AG08396 (cell line): ENCODE results near the gene PIEZO2.

Experiments
- DNase-seq: peaks from one replicate; pipeline ENCODE4 v3.0.0; 2012; ENCODE audit warnings: low spot score, mixed read lengths

Gene PIEZO2

DNA sequence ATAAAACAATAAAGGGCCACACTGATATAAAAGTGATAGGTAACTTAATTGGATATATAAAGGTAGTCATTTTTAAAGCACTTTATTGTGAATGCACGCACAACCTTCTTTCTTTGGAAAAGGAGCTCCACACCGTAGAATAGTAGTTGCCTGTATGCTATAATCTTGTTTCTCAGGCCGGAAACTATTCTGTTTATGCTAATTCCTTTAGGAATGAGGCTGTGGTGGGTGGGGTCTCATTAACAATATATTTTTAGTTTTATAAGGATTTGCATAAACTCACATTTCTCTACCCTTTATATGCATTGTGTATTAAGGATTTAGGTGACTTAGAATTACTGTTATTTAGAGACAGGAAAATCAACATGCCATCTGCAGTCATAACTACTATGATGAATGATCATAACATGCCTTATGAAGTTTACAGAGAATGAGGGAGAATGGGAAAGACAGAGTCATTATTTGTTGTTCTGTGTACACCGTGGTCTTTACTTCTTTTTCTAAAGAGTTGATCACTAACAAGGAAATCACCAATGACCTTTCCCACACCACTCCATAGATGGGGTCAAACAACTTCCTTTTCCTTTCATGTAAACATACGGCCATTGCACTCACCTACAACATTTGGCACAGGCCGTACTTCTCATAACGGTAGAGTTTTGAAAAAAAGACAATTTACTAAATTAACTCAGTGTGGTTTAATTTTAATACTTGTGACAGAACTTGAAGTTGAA is 84.5 kb downstream of the PIEZO2 start:
- no peak for DNase-seq

DNA sequence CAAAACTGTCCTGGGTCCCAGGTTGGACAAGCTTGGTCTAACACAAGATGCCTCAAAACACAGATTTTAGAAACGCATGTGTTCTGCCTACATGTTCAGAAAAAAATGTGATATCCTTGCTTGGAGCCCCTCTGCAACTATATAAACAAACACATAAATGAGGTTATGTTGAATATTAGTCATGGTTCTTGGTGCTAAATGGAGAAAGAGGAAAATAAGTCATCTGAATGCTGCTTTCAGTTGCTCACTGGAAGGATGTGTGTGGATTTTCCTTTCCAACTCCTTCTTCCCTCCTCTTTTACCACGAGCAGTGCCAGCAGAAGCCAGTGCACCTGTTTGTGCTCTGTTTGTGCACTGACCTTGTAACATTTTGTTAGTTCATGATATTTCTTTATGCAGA is 85.3 kb downstream of the PIEZO2 start:
- DNase-seq, result no peak

DNA sequence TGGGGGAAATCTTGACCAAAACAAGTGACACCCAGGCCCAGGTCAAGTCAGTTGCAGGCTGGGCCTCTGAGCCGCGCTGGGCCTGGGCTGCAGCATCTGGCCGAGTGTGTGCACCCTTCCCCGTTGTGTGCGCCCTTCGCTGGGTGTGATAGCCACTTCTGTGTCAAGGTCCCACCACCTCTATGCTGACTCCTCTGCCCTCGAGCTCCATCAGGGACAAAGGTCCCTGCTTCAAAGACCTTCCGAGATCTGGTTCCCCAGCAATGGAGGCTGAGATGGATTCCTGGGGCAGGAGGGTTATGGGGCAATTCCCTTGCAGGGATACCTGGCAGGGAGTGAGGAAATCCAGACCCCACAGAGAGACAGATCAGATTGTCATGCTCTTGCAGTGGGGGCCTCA is 93.6 kb downstream of the PIEZO2 start:
- no peak for DNase-seq

DNA sequence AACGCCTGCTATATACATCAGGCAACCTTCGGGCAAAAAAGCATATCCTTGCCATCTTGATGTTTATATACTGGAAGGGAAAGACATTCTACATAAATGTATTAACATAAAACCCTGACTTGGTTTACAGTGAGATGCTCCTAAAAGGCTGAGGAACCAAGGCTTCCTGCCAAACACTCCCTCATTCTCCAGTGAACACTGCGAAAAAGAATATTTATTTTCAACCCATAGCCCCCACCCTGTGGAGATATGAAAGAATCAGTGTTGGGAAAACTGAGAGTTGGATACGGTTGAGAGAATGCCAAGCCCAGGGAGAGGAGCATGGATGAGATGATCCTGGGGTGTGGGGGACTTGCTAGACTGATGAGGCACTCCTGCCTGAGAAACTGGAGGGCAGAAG is 94.9 kb downstream of the PIEZO2 start:
- DNase-seq, result no peak

DNA sequence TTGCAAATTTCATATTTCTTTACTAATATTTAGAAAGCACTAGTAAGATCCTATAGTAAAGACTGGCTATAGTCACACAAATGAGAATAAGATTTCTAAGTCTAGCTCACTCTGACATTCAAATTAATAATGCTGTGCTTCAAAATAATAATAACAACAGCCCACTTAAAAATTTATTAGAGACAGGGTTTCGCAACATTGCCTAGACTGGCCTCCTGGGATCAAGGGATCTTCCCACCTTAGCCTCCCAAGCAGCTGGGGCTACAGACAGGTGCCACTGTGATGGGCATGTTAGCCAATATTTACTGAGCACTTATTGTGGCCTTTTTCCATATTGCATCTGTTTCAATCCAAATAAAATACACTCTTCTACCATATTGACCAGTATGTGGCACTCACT is 96.1 kb downstream of the PIEZO2 start:
- no peak for DNase-seq

DNA sequence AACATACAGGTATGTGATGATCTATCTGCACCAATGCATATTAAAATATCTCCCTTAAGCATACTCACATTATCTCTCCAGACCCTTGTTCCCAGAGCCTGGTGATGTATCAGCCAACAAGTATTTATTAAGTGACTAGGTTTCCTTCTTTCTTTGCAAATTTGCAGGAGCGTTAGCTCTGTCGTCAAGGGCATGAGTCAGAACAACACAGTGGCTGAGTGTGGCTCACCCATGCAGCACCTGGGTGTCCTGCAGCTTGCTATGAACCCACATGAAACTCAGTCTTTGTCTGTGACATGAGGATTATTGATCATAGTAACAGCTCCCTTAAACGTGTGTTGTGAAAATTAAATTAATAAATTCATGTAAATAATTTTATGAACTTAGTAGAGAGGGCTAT is 96.6 kb downstream of the PIEZO2 start:
- no peak for DNase-seq

DNA sequence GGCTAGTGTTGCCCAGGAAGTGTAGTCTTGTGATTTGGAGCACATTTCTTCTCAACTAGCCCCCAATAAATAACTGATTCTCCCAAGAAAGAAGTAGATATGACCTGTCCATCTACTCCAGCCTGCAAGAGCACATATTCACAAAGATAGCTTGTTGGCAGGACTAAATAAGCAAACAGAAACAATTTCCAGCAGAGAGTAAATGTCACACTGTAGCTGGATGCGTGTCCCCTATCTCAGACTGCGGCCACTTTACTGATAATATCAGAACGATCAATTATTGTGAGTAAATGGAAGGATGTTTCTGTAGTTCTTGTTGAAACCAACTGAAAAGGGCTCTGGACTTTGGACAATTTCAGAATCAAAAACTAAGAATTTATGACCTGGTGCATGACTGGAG is 97.9 kb downstream of the PIEZO2 start:
- no peak for DNase-seq

DNA sequence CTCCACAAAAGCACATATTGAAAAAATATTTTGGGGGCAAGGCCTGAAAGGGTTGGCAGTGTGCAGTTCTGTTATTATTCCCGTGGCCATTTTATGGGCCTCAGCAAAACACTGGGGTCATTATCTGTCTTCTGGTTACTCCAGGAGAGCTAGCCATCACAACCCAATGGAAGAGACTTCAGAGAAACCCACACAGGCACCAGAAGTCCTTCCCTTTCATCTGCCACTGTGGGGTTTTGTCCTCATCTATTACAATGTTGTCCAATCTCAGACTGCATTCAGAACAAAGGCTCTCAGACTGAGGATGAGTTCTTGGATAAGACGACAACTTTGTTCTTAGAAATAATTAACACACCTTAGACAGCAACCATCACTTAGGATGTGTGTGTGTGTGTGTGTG is 98.4 kb downstream of the PIEZO2 start:
- no peak for DNase-seq

DNA sequence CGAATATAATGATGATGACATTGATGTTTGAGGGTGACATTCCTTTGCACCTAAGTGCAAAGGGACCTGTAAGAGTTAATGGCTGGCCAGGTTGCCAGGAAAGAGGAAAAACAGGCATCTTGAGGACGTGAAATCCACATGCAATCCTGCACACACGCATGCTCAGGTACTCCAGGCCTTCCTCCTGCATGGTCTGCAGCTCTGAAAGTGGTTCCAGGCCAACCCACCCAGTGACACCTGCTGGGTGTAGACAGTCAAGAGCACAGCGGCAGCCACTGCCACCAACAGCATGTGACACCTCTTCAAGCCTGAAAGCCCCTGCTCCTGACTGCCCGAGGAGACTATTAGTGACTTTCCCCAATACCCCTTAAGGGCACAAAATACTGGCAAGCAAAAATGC is 101.6 kb downstream of the PIEZO2 start:
- no peak for DNase-seq

DNA sequence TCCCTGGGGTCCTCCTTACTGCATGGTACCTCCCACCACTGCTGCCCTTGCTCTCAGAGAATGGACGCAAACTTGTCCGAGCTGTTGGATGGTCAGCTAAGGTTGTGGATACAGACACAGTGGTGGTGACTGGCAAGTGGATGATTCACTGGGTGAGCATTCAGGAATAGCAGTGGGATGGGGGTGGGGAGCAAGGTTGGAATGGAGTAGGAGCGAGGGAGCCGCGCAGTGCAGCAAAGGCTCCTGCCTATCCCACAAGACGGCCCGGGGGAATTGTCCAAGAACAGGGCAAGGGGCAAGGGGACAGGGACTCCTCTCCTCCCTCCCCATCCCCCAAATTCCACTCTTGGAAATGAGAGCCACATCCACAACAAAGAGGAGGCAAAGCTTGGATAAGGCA is 102.2 kb downstream of the PIEZO2 start:
- DNase-seq, result no peak

DNA sequence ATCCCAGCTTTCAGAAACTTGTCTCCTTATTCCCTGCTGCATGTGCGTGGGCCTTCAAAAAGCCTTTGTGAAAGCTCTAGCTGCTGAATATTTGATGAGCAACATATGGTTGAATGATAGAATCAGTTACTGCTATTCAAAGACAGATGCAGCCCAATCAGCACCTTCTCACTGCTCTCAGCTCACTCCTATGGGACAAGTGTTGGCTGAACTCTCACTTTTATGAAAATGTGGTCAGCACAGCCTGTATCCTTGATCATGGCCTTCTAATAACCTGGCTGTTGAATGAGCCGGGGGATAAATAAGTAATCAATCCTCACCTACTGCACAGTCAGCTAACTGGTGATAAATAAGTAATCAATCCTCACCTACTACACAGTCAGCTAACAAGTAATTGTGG is 103.2 kb downstream of the PIEZO2 start:
- DNase-seq, result no peak

DNA sequence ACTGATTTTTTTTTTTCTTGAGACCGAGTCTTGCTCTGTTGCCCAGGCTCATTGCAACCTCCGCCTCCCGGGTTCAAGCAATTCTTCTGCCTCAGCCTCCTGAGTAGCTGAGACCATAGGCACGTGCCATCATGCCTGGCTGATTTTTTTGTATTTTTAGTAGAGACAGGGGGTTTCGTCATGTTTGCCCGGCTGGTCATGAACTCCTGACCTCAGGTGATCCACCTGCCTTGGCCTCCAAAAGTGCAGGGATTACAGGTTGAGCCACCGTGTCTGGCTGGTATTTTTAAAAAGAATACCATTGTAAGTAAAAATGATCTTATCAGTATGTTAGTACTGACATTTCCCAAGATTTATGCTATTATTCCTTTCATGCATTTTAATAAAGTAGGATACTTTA is 105.7 kb downstream of the PIEZO2 start:
- no peak for DNase-seq

DNA sequence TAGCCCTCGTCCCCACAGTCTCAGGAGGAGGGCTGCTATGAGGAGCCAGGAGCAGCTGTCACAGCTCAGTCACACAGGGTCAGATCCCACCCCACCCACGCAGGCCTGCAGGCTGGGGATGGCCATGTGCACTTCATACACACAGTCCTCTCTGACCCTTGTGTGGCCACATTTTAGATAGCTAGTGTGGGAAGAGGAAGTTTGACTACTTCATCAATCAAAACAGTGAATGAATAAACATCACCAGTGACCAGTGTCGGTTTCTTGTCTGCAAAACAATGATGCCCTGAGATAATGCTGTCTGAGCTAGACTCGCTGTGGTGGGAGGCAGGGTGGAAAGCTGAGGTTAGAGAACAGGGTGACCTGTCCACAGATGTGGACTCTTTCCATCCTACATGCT is 107.1 kb downstream of the PIEZO2 start:
- no peak for DNase-seq

DNA sequence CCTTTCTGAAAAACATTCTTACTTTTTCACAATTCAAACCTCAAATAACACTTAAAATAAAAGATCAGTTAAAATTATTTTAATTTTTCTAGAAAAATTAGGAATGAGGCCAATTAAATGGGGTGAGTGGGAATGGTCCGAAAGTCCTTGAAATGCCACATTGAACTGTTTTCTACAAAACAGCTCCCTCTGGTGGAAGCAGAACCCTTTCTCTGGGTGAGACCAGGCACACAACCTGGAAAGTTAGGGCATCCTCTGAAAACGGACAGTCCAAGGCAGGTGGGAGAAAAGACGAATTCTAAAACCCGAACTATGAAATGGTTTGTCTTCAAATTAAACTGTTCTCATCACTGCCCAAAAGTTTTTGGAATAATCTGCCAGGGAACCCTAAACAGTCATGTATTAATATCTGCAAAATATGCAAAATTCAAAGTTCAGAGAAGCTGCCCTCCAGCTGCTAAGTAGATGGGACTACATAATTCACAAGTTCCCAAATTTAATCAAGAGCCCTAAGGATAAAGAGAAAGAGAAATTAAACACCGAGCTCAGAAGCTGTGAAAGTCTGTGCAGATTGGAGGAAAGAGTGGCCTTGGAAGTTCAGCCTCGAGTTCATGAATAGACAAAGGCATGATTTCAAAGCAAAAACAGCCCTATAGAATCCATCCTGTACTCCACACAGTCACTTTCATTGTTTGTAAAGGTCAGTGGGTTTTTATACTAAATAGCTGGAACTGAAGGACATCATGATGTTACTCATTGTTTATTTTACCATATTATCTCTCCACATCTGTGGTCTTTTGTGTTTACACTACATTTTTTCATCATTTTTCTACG is 108.3 kb downstream of the PIEZO2 start:
- peak; percentile 65 for DNase-seq

DNA sequence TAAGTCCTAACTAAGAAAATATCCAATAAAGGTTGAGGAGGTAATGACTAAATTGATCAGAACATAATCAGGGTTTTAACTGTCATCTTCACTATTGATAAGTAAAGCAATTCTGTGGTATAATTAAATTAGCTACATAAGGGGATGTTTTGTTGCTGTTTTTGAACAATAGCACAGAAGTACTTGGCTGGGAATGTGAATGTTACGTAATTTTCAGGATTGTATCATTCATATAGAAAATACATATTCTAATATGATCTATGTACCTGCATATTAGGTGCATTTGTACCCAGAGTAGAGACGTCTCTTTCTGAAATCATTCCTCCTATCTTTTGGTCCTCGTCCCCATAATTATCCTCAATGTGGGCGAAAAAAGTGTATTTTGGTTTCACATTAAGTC is 109.0 kb downstream of the PIEZO2 start:
- DNase-seq, result no peak

DNA sequence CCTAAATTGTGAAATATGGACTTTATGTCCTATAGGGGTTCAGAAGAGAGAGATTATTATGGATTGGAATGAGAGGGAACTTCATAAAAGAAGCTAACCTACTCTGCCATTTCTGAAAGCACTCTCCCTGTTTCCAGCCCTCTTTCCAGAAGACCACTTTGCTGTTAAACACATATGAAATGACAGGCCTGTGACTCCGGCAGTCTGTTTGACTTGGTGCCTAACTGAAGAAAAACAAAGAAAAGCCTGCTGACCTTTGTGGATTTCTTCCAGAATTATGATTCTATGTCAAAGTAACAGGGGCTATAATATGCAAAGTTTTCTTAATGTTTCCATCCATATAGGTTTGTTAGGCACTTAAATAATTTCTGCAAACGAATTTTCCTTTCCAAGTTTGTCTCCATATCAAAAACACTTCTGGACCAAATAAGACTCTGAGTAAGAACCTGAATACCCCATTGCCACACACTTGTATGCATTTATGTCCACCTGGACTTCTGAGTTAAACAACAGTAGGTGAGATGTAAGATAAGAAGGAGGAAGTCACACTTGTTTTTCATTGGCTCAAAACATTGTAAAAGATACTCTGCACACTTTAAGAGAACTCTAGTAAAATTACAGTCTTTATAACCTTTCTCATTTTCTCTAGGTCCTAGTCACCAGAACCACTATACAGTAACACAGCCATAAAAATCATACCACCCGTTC is 111.7 kb downstream of the PIEZO2 start:
- DNase-seq, result no peak

DNA sequence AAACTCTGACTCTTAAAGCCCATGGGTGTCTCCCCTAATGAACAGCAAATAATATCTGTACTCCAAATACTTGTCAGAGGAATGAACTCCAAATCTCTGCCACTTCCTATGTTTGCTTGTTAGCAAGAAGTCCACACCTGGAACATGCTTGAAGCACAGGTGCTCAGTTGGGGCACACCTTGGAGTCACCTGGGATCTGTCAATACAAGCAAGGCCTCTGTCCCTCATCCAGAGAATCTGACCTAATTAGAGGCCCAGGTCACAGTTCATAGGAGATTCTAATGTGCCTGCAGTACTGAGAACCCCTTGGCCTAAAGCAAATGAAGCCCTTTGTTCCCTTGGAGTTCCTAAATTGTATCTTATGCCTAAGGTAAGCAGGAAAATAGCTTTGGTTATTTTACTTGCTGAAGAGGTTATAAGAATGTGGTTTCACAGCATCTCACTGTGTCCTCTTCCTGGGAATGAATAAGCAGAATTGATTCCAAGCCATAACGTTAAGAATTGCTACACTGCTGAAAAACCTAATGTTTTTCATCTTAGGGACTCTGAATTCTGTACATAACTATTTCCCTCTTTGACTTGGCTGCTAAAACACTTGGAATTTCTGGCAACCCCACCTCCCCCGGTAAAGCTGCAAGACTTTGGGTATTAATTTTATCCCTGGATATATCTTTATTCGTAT is 113.4 kb downstream of the PIEZO2 start:
- DNase-seq, result no peak

DNA sequence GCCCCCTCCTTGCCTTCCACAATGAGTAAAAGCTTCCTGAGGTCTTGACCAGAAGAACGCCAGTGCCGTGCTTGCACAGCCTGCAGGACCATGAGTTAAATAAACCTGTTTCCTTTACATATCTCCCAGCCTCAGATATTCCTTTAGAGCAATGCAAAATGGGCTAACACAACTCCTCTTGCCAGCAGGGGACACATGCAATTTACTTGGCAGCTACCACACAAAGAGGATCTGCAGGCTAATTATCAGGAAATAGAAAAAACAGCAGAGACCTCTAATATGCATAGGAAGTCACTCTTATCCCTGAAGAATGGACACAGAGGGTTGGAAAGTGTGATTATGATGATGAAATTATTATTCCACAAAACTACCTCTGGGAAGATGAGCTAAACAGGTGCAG is 114.0 kb downstream of the PIEZO2 start:
- DNase-seq, result no peak

DNA sequence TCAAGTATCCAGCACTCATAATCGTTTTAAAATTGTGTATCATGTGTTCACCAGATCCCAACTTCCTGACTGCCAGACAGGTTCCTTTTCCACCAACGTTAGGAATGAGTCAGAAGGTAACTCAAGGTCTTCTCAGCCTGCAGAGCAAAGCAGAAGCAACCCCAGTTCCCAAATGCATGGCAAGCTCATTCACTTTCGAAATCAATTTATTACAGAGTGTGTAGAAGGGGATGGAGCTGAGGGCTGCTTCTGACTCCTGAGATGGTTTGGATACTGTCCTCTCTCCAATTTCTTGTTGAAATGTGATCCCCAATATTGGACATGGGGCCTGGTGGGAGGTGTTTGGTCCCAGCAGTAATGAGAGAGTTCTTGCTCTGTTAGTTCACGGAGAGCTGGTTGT is 114.5 kb downstream of the PIEZO2 start:
- no peak for DNase-seq

DNA sequence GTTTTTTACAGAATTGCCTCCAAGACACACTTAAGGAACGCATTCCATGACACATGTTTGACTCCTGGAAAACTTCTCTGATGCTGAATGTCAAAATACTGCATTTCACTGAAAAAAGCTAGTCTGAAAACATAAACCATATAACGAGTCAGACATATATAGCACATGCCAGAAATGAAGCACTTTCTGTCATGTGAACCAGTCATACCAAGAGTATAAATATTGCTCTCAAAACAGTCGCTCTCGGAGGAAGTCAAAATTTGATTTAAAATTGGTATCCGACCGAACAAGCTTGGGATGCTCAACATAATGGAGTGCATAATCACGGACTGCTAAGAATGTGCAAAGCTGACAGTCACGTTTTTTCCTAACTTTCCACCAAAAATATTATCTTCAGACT is 115.9 kb downstream of the PIEZO2 start:
- DNase-seq, result no peak

DNA sequence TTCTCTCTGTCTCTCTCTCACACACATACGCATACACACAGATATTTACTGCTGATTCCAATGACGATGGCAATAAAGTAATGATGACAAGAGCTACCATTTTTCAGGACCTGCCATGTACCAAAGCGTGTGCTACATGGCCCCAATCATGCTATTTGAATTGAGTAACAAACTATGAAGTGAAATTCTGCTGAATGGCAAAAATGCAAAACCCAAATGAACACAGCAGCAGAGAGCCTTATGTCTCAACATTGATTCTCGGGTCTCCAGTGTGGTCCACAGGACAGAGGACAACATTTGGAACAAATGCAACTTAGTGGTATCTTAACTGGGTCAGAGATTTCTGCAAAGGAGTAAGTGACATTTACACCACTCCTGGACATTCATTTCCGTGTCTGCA is 117.4 kb downstream of the PIEZO2 start:
- no peak for DNase-seq

DNA sequence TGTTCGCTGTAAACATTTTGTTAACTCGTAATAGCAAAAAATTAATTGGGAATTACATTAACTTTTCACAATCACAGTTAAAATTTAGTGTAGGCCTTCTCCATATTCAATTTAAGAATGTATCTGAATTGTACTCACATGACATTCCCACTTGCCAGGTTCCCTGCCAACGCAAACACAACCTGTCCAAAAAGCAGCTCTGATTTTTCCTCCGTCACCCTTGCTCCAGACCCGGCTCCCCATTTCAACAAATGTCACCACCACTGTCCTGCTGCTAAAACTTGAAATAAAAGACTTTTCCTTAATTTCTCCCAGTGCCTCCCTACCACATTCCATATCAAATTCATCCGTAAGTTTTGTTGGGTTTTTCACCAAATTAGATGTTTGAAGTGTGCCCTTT is 120.3 kb downstream of the PIEZO2 start:
- no peak for DNase-seq

DNA sequence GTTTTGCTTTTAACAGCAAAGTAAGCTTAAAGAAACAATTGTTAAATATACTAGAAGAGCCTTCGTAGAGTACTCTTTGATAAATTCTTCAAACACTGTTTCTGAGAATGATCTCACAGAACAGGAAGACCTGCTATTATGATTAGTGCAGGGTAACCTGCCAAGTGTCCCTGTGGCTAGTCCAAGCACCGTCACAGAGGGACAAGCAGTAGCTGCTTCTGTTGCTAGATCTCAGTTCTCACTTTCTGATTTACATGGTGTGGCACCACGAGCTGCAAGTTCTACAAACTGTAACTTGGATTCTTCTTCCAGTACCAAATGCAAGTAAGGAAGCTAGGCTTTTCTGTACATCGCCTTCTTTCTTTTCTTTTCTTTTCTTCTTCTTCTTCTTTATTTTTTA is 121.5 kb downstream of the PIEZO2 start:
- DNase-seq, result no peak
